NT2/D1 (cell line): ENCODE measurements around the gene FAM170B.

Experiments
- SUZ12 ChIP-seq: IDR thresholded peaks from 2 replicates; pipeline ENCODE4 v1.6.1; 2011; ENCODE audit not compliant: insufficient read length, insufficient read depth; ENCODE audit errors: extremely low read depth
- ZNF274 ChIP-seq: IDR thresholded peaks from 2 replicates; pipeline ENCODE4 v1.6.1; 2011; ENCODE audit warnings: mild to moderate bottlenecking, low read depth, low read length

DNA sequence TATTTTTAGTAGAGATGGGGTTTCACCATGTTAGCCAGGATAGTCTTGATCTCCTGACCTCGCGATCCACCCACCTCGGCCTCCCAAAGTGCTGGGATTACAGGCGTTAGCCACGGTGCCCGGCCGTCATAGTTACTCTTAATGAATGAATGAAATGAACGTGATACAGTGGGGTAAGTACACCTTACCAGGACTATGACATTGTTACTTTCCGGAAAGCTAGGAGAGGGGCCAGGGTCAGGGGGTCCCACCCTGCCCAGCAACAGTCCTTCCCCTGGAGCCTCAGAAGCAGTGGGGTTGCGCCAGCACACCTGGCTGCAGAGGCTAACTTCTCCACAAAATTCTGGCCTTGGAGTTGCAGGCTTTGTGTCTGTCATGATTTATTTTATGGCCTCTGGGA lies 39.9 kb downstream of the FAM170B start:
- TF ChIP-seq ZNF274 (no peak), SUZ12 (no peak)
